ENCODE data around the gene RBM12. TPM values are rescaled to one million over a fixed set of nuclear protein-coding genes. Genes with fewer than 3 reads are reported as not detected.

The RBM12 gene
- polyA plus RNA-seq, 1 donor (not counting 4 experiments of a cell fraction or from before 2014, with no cell fraction given) = 98.9 TPM

GRCh38 chr20:35599776-35600120 is 65.0 kb downstream of the RBM12 start:
- no peak overlapping the region for H2AFZ ChIP-seq (ENCODE audit: control insufficient read depth, low read length)
- DNase-seq (ENCODE audit: low read depth, low spot score) = no peak
- H4K20me1 ChIP-seq (ENCODE audit: control insufficient read depth, extremely low read depth, insufficient read depth, low read length) = no peaks in the 10 kb centered on the region
- peaks cover 15% of the 10 kb centered on the region for H3K4me1 ChIP-seq (ENCODE audit: control insufficient read depth, extremely low read depth, insufficient read depth, low read length)
- no peaks in the 10 kb centered on the region for H3K9me3 ChIP-seq (ENCODE audit: control insufficient read depth, low read depth, low read length)
- no peak overlapping the region for H3K9ac ChIP-seq (ENCODE audit: control insufficient read depth, extremely low read depth, insufficient read depth, low read length)
- dilution Hi-C loops (cut with MboI; ENCODE audit: extremely low pct_ligation_motif_present, low sequenced_read_pairs) = no loop called here
- no peak for TF ChIP-seq EZH2 (IDR thresholded peaks at IDR 0.05; ENCODE audit: low read length)
- TF ChIP-seq CTCF (optimal IDR thresholded peaks at IDR 0.05 in 1 of 3, IDR thresholded peaks at IDR 0.05 in 1 of 3, conservative IDR thresholded peaks at IDR 0.05 in 1 of 3; ENCODE audit: extremely low read depth in 1 of 3, insufficient read depth in 2 of 3, low read length in 3 of 3) = no peak
- H3K27ac ChIP-seq (ENCODE audit: control insufficient read depth, insufficient read depth, low read length) = no peak overlapping the region
- H3K9me1 ChIP-seq (ENCODE audit: control insufficient read depth, extremely low read depth, insufficient read depth, low read length) = no peaks in the 10 kb centered on the region
- H3K27me3 ChIP-seq (ENCODE audit: control insufficient read depth, extremely low read depth, insufficient read depth, low read length) = peaks cover 49% of the 10 kb centered on the region
- H3K4me2 ChIP-seq (ENCODE audit: control insufficient read depth, extremely low read depth, insufficient read depth, low read depth, low read length) = no peak overlapping the region
- H3K79me2 ChIP-seq (ENCODE audit: control insufficient read depth, insufficient read depth, low read length) = no peaks in the 10 kb centered on the region
- no peak overlapping the region for H3K4me3 ChIP-seq (ENCODE audit: control insufficient read depth in 2 of 3, extremely low read depth in 1 of 3, insufficient read depth in 2 of 3, low read depth in 1 of 3, low read length in 3 of 3)
- FAIRE-seq = no peak
- H3K36me3 ChIP-seq (ENCODE audit: control insufficient read depth in 2 of 2, extremely low read depth in 1 of 2, insufficient read depth in 2 of 2, low read length in 2 of 2) = no peaks in the 10 kb centered on the region

Small RNA genes within 50 kb of the gene (small RNA-seq; reads per million reads assigned to genes)
- 0 reads per million in 3 experiments for gene RNU6-759P (ENCODE audit: insufficient read length in 3 of 3, low read depth in 3 of 3, low replicate concordance in 1 of 3)

Other genes with a start within 250 kb of the RBM12 start
- 0.06 to 0.12 TPM (median 0.07 TPM) in 3 replicates for gene GDF5, start 226.7 kb downstream of the RBM12 start, polyA plus RNA-seq
- gene CEP250, start 209.3 kb downstream of the RBM12 start, polyA plus RNA-seq = 4.1 to 8.1 TPM (median 5.8 TPM) in 3 replicates
- gene C20orf173, start 135.2 kb downstream of the RBM12 start, polyA plus RNA-seq = not detected in 3 replicates
- gene ERGIC3, start 122.8 kb downstream of the RBM12 start, polyA plus RNA-seq = 201 to 259 TPM (median 242 TPM) in 3 replicates
- gene SPAG4, start 49.1 kb downstream of the RBM12 start, polyA plus RNA-seq = 0.93 to 1.9 TPM (median 1.3 TPM) in 3 replicates
- 95.3 to 171 TPM (median 111 TPM) in 3 replicates for gene CPNE1, start within 50 bp of the RBM12 start, polyA plus RNA-seq
- gene NFS1, start 34.5 kb upstream of the RBM12 start, polyA plus RNA-seq = 38.9 to 42.4 TPM (median 39.6 TPM) in 3 replicates
- gene ROMO1, start 34.5 kb upstream of the RBM12 start, polyA plus RNA-seq = 195 to 348 TPM (median 302 TPM) in 3 replicates
- 37.4 to 146 TPM (median 139 TPM) in 3 replicates for gene RBM39, start 77.4 kb upstream of the RBM12 start, polyA plus RNA-seq
- 23.2 to 31.9 TPM (median 27.6 TPM) in 3 replicates for gene PHF20, start 107.1 kb upstream of the RBM12 start, polyA plus RNA-seq

Measured in keratinocyte (primary cell).